HG03565 (cell line): ENCODE measurements around the gene WHAMM.

Experiments used
- ATAC-seq: cut with Tn5 transposase; IDR thresholded peaks from one replicate; pipeline ENCODE4 v1.9.1; 2021; ENCODE audit warnings: mild to moderate bottlenecking, moderate library complexity; ENCODE audit not compliant: unreplicated experiment

Gene WHAMM

DNA sequence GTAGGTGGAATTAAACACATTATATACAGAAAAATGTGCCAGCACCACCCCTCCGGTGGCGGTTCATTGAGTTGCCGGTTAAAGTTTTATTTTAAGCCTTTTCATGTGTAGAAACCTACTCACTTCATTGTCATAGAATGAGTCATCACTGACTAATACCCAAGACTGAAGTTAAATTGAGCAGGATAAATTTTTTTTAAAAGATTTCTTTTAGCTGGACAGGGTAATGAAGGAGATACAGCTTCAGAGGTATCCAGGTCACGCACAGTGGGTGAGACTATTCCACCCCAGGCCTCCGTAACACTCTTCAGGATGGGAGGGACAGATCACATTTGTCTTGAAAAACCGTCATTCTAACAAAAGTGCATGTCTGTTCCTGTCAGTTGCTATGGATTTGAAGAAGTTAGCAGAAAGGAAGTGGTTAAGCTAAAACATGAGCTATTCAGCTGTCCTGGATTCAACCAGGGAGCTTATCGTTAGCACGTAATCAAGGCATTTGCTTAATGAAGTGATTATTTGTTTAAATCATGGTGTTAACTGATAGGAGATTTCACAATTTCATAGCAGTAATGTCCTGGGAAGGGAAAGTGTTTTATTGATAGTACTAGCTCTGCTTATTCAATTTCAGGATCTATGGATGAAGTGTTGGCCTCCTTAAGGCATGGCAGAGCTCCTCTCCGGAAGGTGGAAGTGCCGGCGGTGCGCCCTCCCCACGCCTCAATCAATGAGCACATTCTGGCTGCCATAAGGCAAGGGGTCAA lies 23.4 kb downstream of the WHAMM start:
- peak; percentile 67 for ATAC-seq

- ATAC-seq: no peak
These were observed 23.9 kb downstream of the WHAMM start for GRCh38 chr15:82833362-82833682.

- ATAC-seq: no peak
These were observed 26.0 kb downstream of the WHAMM start for GRCh38 chr15:82835391-82835917.

DNA sequence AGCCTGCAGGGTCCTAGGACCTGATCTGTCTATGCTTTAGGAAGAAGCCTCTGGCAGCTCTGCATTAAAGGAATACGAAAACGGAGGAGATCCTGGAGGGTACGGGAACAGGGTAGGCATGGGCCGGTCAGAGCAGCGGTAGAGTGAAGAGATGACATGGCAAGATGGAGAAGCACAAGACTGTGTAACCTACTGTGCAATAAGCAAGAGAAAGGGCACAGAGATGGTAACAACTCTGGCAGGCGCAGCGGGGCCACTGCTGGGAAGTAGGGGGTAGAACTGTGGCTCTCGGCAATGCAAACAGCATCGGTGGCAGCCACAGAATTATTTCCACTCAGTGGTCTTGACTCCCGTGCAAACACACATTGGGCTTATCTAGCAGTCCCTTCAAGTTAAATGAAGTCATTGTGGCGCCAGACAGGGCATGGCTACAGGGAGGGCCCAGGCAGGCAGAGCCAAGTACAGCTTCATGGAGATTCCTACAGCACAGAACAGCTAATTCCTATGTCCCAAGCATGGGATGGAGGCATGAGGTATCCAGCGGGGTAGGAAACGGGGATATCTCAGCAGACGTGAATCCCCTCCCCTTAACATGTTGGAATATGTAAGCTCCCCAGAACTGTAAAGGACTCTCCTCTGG lies 28.8 kb downstream of the WHAMM start:
- ATAC-seq: no peak

DNA sequence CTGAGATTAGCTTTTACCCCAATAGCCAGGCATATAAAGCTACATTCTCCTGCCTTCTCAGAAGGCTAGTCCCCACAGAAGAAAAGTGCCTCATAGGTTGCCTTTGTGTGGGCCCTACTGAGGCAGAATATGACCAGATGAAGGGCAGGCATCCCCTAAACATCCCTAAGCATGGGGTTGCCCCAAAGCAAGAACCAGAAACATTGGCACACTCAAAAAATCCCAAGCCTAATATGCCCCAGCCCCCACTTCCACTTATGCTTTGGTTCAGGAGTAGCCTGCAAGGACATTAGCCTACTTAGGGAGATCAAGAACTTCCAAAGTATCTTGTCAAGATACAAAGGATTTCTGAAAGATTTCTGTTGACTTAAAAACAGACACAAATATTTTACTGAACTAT lies 29.7 kb downstream of the WHAMM start:
- ATAC-seq: no peak

GRCh38 chr15:82840166-82840565 lies 30.7 kb downstream of the WHAMM start:
- no peak for ATAC-seq

DNA sequence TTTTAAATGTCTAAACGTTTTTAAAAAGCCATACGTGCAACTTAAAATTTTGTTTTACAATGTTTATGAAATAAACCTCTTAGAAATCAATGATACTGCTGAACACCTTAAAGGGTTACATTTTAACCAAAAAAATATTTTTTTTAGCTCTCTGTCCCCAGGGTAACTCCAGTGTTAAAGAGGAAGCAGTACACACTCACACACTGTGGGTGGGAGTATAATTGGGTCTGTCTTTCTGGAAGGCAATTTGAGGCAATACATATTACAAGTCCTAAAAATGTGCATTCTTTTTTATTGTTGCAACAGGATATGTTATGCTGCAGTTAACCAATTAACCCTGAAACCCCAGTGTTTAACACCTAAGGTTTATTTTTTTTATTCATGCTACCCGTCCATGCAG lies 34.1 kb downstream of the WHAMM start:
- ATAC-seq: no peak

- ATAC-seq: no peak
These were observed 36.3 kb downstream of the WHAMM start for GRCh38 chr15:82845686-82846085.

GRCh38 chr15:82846621-82847020 lies 37.2 kb downstream of the WHAMM start:
- no peak for ATAC-seq

GRCh38 chr15:82847703-82848102 lies 38.3 kb downstream of the WHAMM start:
- no peak for ATAC-seq

DNA sequence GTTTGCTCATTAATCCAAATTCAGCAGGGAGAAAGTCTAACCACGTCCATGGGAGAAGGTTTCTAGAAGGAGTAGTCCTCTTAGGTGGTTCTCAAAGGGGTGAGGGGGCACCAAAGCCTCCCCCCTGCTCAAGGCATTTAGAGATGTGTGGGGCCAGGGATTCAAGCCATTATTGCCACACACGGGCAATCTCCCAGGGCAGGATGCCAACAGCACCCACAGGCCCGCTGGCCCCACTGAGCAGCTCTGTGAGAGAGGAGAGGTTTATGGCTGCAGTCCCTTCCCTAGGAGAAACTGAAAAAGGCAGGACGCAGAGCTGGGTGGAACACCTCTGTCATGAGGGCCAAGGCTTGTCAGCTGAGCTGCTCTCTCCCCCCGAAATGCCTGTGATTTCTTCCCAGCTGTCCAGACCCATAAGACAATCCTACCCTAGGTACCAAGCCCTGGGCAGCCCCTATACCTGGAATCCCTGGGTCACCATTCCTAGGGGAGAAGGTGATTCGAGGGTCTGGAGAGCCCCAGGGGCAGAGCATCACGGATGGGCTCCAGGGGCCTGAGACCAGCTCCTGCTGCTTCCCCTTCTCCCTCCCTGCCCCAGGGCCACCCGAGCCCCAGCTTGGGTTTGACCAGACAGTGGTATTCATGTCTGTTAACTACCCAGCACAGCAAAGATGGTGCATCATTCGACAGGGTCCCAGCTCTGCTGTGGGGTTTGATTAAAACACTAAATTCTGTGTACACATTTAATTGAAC lies 39.0 kb downstream of the WHAMM start:
- no peak for ATAC-seq

GRCh38 chr15:82849556-82850512 lies 40.4 kb downstream of the WHAMM start:
- no peak for ATAC-seq

GRCh38 chr15:82850731-82851130 lies 41.3 kb downstream of the WHAMM start:
- no peak for ATAC-seq

DNA sequence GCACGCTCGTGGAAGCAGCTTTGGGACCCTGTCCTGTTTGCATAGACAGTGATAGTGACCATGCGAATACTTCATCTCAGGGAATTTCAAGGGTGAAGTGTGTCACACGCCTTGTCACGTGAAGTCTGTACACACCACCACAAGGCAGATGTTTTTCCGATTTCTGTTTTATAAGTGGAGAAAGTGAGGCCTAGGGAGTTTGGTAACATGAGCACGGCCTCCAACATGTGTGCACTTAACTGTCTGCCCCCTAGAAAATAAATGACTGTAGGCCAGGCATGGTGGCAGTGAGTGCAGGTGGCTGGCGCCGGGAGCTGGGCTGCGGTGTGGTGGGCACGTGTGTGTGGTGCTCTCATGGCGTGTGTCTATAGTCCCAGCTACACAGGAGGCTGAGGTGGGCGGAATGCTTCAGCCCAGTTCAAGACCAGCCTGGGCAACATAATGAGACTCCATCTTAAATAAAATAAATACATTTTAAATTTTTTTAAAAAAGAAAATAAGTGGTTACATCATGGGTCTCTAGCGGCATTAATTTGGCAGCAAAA lies 42.0 kb downstream of the WHAMM start:
- ATAC-seq: no peak

DNA sequence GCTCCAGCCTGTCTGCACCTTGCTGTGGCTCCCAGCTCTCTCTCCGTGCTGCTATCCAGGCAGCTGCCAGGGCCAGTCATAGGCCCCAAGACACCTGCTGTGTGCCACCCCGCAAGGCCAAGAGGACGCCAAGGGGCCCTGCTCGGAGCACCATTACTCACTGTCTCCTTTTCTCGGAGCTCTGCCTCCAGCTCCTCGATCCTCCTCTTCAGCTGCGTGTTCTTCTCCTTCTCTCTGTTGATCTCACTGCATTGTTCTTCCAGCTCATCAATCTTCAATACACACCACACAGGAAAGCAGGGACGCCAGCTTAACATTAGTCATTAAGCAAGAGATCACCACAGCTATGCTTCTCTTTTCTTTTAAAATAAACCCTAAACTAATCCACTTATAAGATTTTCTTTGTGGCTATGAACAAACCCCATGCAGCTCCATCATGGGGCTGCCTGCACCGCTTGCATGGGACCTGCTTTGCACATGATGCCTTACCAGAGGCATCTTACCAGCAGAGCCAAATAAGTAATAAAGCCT lies 42.6 kb downstream of the WHAMM start:
- ATAC-seq: no peak

DNA sequence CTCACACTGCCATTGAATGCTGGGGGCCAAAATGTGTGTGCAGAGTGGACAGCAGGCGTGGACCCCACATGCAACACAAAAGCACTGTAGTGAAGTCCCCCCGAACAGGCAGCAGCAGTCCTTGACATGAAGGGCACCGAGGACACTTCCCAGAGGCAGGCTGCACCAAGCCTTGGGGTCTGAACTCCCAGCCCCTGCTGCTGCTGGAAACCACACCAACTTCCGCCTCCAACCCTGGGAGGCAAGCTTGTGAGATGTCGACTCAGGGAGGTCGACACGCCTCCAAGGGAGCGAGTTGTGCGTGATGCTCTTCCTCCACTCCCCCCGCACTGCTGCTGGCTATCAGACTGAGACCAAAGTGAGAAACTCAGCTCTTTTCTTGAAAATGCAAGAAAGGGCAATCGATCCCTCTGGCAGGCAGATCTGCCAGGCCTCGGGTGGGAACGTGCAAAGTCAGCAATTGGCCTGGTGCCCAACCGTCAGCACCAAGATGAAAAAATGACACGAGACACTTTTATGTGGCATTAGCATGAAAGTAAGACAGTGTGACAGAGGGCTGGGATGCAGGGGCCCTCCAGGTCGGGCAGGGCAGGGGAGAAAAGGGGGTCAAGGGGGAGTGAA lies 43.6 kb downstream of the WHAMM start:
- ATAC-seq: no peak

- ATAC-seq: no peak
These were observed 45.1 kb downstream of the WHAMM start for GRCh38 chr15:82854554-82854953.

DNA sequence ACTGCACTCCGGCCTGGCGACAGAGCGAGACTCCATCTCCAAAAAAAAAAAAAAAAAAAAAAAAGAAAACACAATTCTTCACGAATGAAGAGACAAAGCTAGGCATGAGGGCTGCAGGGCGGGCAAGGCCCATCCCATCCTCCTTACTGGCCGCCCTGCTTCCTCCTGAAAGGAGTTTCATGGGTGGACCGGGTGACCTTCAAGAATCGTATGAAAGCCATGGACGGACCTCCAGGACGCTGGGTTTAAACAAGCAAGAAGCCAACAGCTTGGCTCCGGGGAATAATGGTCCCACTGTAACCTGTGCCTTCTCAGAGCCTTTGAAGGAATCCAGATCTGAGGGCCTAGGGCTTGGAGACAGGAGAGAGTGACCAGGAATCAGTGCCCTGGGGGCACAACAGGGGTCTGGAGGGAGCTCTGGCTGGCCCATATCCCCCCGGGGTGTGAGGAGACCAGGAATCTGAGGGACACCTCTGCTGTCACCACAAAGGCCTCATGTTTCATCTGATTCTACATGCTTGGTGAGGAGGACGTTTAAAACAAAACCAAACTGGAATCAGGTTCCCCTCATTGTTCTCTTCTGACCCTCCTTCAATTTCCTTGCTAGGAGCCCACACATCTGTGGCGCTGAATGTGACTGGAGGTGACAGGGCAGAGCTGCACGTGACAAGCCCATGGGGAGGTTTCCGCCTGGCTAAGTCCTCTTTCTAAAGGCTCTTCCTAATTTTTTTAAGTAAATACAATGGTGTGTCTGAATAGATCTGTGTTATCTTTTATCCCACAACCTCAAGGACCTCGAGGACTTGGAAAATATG lies 46.1 kb downstream of the WHAMM start:
- ATAC-seq: no peak
